GM06990 (cell line): Measurements from ENCODE around the gene RELL1.
A peak's percentile ranks its signal among the peaks of the same experiment; 100 is the strongest.

Source experiments
- DNase-seq: peaks from one replicate; pipeline ENCODE4 v3.0.0-alpha.2; 2011; ENCODE audit not compliant: insufficient read length; ENCODE audit errors: extremely low read depth
- H3K27me3 ChIP-seq: replicated peaks from 2 replicates; pipeline ENCODE4 v1.6.0; 2011; ENCODE audit warnings: low read length; ENCODE audit not compliant: control insufficient read depth, insufficient read depth
- H3K36me3 ChIP-seq: 2 replicates; pipeline ENCODE4 v1.5.1; 2011; ENCODE audit warnings: low read length; ENCODE audit not compliant: control insufficient read depth, insufficient read depth
- H3K4me3 ChIP-seq: replicated peaks from 2 replicates; pipeline ENCODE4 v1.5.1; 2011; ENCODE audit warnings: low read depth, mild to moderate bottlenecking, control low read depth, low read length
- CTCF ChIP-seq: IDR thresholded peaks from 2 replicates; pipeline ENCODE4 v1.5.1; 2011; ENCODE audit warnings: low read length, control low read depth, mild to moderate bottlenecking, inconsistent platforms; ENCODE audit not compliant: insufficient read depth, poor library complexity, severe bottlenecking

The RELL1 gene

DNA sequence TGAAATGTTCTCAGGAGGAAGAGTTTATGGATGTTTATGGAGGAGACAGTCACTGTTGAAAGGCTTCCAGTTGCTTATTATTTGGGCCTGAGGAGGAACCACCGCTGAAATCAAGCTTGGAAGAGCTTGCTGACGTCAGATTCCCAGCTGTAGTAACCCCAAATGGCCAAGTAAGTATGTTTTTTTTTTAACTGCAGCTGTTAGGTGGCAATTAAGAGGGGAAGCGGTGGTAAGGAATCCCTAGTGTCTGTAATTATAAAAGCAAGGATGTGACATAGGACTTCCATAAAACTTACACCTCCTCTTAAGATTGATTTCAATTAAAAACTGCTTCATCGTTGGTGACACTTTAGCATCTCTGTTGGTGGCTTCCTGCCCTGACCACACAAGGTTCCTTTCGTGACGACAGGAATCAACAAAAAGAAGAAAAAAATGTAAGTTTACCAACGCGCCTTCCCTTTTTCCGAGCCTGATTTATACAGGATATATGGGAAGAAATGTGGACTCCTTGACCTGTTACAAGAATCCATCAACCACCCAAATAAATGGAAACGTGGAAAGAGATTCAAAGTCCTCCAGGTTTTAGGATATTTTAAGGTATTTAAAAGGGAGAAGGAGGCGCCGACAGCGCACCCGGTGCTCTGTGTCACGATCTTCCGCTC lies 884 bp downstream of the RELL1 start:
- Histone ChIP-seq H3K4me3 (peak overlapping the region; percentile 92), H3K36me3 (no peaks in the 10 kb centered on the region), H3K27me3 (no peaks in the 10 kb centered on the region)
- DNase-seq, result no peak
- no peak for TF ChIP-seq CTCF

DNA sequence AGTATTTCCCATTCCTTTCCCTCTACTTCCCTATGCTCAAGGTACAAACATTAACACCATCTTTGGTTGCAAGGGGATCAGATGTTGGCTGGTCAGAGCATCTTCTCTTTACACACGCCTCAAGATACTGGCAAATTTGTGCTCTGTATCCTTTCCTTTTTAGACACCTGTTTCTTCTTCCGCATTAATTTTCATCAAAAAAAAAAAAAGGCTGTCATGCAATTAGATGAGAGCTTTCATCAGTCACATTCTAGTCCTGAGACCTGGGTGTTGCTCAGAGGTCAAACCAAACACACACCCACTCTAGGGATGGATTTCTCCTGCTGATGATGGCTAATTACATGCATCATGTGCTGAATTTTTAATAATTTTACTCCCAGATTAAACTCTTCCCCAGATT lies 2.0 kb downstream of the RELL1 start:
- H3K4me3 ChIP-seq, result no peak overlapping the region
- TF ChIP-seq CTCF, result no peak
- no peaks in the 10 kb centered on the region for H3K27me3 ChIP-seq
- DNase-seq, result no peak
- no peaks in the 10 kb centered on the region for H3K36me3 ChIP-seq

GRCh38 chr4:37682701-37683401 lies 3.3 kb downstream of the RELL1 start:
- Histone ChIP-seq H3K4me3 (peak overlapping the region; percentile 24), H3K27me3 (no peaks in the 10 kb centered on the region), H3K36me3 (no peaks in the 10 kb centered on the region)
- peak; percentile 65 for DNase-seq
- TF ChIP-seq CTCF, result peak; percentile 22

DNA sequence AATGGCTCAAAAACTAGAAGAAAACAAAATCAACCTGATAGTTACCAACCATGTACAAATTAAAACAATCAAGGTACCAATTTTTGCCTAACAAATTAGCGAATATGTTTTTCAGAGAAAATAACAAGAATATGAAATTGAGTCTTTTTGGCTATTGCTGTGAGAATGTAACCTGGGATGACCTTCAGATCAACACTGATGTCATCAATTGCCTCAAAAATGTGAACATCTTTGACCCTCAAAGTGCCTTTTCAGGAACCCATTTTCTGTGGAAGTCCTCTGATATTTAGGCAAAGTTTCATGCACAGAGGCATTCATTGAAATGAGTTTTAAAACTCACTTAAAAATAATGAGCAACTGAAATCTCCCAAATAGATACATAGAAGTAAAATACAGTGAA lies 6.1 kb downstream of the RELL1 start:
- no peak for DNase-seq
- Histone ChIP-seq H3K4me3 (no peak overlapping the region), H3K27me3 (no peaks in the 10 kb centered on the region), H3K36me3 (no peaks in the 10 kb centered on the region)
- no peak for TF ChIP-seq CTCF

GRCh38 chr4:37679301-37679700 lies 6.9 kb downstream of the RELL1 start:
- H3K36me3 ChIP-seq, result no peaks in the 10 kb centered on the region
- DNase-seq, result no peak
- no peak overlapping the region for H3K4me3 ChIP-seq
- H3K27me3 ChIP-seq, result no peaks in the 10 kb centered on the region
- no peak for TF ChIP-seq CTCF

- no peak for TF ChIP-seq CTCF
- Histone ChIP-seq H3K27me3 (no peaks in the 10 kb centered on the region), H3K4me3 (no peak overlapping the region), H3K36me3 (no peaks in the 10 kb centered on the region)
- DNase-seq, result no peak
Observed at GRCh38 chr4:37678624-37679023, 7.6 kb downstream of the RELL1 start.
